HEK293T (cell line): ENCODE measurements around the gene TFDP2.
"Not testable (repeated sequence)": the region's sequence is repeated elsewhere in the genome, so short reads cannot be mapped to it uniquely, and the experiment has no call there.

Source experiments
- CTCF ChIA-PET: fragments of 350-600 bp; formaldehyde crosslinking; extraction: SDS; loops from one replicate; lab custom pipeline; 2021; ENCODE audit warnings: antibody characterized with exemption, inconsistent platforms; lab: Yijun Ruan, JAX
- POLR2A ChIA-PET: fragments of 350-600 bp; formaldehyde crosslinking; extraction: SDS; loops from one replicate; lab custom pipeline; 2020; ENCODE audit warnings: antibody characterized with exemption, inconsistent platforms; lab: Yijun Ruan, JAX
- DNase-seq: peaks from one replicate; pipeline ENCODE4 v3.0.0; 2012; ENCODE audit warnings: mixed read lengths; ENCODE audit errors: extremely low spot score
- ARNT ChIP-seq: fragments of 450-650 bp; IDR thresholded peaks from 2 replicates; pipeline ENCODE4 v1.6.1; 2017; ENCODE audit warnings: mild to moderate bottlenecking
- BHLHE40 ChIP-seq: fragments of 450-650 bp; IDR thresholded peaks from 2 replicates; pipeline ENCODE4 v1.6.1; 2016; ENCODE audit warnings: mild to moderate bottlenecking, moderate library complexity, borderline replicate concordance
- CTBP1 ChIP-seq: fragments of 450-650 bp; IDR thresholded peaks from 2 replicates; pipeline ENCODE4 v1.6.1; 2016; ENCODE audit warnings: borderline replicate concordance
- ELF4 ChIP-seq: fragments of 450-650 bp; IDR thresholded peaks from 2 replicates; pipeline ENCODE4 v1.6.1; 2017; ENCODE audit warnings: antibody characterized with exemption
- FOXA1 ChIP-seq: fragments of 450-650 bp; IDR thresholded peaks from 2 replicates; pipeline ENCODE4 v1.6.1; 2016; ENCODE audit warnings: mild to moderate bottlenecking
- FOXK2 ChIP-seq: fragments of 450-650 bp; IDR thresholded peaks from 2 replicates; pipeline ENCODE4 v1.6.1; 2016; ENCODE audit warnings: mild to moderate bottlenecking
- FOXM1 ChIP-seq: fragments of 450-650 bp; IDR thresholded peaks from 2 replicates; pipeline ENCODE4 v1.6.1; 2017; ENCODE audit warnings: mild to moderate bottlenecking, borderline replicate concordance
- HDGF ChIP-seq: fragments of 450-650 bp; IDR thresholded peaks from 2 replicates; pipeline ENCODE4 v1.6.1; 2017; ENCODE audit warnings: antibody characterized with exemption, borderline replicate concordance
- L3MBTL2 ChIP-seq: fragments of 450-650 bp; conservative IDR thresholded peaks from 2 replicates; pipeline ENCODE4 v1.6.1; 2016; ENCODE audit warnings: mild to moderate bottlenecking
- LEF1 ChIP-seq: fragments of 450-650 bp; IDR thresholded peaks from 2 replicates; pipeline ENCODE4 v1.6.1; 2017; ENCODE audit warnings: mild to moderate bottlenecking, borderline replicate concordance
- NFRKB ChIP-seq: fragments of 450-650 bp; IDR thresholded peaks from 2 replicates; pipeline ENCODE4 v1.6.1; 2016; ENCODE audit warnings: mild to moderate bottlenecking, moderate library complexity
- SP1 ChIP-seq: fragments of 450-650 bp; IDR thresholded peaks from 2 replicates; pipeline ENCODE4 v1.6.1; 2017
- SUZ12 ChIP-seq: fragments of 450-650 bp; IDR thresholded peaks from 2 replicates; pipeline ENCODE4 v1.6.1; 2016; ENCODE audit warnings: mild to moderate bottlenecking
- TARDBP ChIP-seq: fragments of 450-650 bp; IDR thresholded peaks from 2 replicates; pipeline ENCODE4 v1.6.1; 2016
- ZNF384 ChIP-seq: fragments of 450-650 bp; IDR thresholded peaks from 2 replicates; pipeline ENCODE4 v1.6.1; 2016
- TF ChIP-seq, protein P1 (sequence below): fragments of 450-650 bp; IDR thresholded peaks from 2 replicates; pipeline ENCODE4 v1.6.1; 2016

The TFDP2 gene

DNA sequence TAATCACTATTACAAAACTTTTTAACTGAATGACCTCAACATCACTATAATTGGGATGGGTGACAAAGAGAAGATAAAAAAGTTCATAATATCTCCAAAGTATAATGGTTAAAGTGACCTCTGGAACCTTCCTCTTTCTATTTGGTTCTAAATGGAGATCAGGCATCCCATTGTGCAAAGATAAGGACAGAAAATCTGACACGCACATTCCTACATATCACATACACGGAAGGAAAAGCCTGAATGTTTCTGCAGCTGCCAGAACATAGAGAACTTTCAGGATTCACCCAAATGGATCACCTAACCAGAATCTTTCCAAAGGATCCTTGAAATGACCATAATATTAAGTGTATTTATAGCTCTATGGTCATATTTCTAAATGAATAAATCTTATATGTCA lies 128.2 kb downstream of the TFDP2 start:
- ChIA-PET POLR2A (no interaction called here), CTCF (no interaction called here)
- DNase-seq = no peak
- TF ChIP-seq LEF1 = no peak
- no peak for TF ChIP-seq ZNF384
- TF ChIP-seq ELF4 = no peak
- TF ChIP-seq FOXK2 = no peak
- TF ChIP-seq, protein P1, sequence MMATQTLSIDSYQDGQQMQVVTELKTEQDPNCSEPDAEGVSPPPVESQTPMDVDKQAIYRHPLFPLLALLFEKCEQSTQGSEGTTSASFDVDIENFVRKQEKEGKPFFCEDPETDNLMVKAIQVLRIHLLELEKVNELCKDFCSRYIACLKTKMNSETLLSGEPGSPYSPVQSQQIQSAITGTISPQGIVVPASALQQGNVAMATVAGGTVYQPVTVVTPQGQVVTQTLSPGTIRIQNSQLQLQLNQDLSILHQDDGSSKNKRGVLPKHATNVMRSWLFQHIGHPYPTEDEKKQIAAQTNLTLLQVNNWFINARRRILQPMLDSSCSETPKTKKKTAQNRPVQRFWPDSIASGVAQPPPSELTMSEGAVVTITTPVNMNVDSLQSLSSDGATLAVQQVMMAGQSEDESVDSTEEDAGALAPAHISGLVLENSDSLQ = no peak
- no peak for TF ChIP-seq FOXA1
- TF ChIP-seq BHLHE40 = no peak
- TF ChIP-seq NFRKB = no peak
- TF ChIP-seq CTBP1 = no peak
- no peak for TF ChIP-seq ARNT
- no peak for TF ChIP-seq L3MBTL2

DNA sequence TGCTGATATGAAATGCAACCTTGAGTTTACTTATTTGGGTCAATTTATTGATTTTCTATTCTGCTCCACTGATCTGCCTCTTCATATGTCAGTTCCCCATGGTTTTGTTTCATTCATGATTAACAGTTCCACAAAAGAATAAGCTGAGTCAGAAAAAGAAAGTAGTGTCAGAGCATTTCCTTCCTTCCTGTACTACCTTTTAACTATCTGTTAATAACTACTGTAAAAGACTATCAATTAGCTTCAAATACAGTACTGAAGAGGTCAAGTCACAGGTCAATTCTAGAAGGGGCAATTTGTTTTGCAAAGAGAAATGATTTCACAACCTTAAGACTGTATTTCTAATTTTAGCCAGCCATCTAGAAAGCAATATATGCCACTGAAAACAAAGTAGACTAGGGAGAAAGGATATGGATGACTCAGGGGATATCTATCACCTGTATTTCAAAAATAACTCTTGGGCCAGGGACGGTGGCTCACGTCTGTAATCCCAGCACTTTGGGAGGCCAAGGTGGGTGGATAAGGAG lies 129.5 kb downstream of the TFDP2 start:
- ChIA-PET POLR2A (interaction anchor here (0.6 kb wide), 1 partner anchor 55 kb away, joined by 3 read pairs; no protein-coding TSS in a partner anchor), CTCF (no interaction called here)
- DNase-seq = no peak
- TF ChIP-seq CTBP1 = no peak

DNA sequence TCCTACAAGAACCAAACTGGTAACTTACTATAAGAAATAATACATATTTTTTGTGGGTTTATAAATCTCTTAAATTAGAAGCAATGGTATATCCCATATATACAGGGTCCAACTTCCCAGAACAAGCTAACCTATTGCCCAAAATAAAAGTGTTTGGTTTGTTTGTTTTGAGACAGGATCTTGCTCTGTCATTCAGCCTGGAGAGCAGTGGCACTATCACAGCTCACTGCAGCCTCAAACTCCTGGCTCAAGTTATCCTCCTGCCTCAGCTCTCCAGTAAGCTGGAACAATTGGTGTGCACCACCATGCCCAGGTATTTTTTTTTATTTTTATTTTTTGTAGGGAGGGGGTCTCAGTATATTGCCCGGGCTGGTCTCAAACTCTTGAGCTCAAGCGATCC lies 135.4 kb downstream of the TFDP2 start:
- ChIA-PET POLR2A (no interaction called here), CTCF (no interaction called here)
- DNase-seq = no peak
- TF ChIP-seq ZNF384 = no peak
- TF ChIP-seq TARDBP = no peak
- TF ChIP-seq BHLHE40 = no peak
- TF ChIP-seq SP1 = no peak
- TF ChIP-seq L3MBTL2 = no peak
- no peak for TF ChIP-seq FOXM1
- TF ChIP-seq ARNT = no peak
- no peak for TF ChIP-seq SUZ12
- no peak for TF ChIP-seq ELF4

DNA sequence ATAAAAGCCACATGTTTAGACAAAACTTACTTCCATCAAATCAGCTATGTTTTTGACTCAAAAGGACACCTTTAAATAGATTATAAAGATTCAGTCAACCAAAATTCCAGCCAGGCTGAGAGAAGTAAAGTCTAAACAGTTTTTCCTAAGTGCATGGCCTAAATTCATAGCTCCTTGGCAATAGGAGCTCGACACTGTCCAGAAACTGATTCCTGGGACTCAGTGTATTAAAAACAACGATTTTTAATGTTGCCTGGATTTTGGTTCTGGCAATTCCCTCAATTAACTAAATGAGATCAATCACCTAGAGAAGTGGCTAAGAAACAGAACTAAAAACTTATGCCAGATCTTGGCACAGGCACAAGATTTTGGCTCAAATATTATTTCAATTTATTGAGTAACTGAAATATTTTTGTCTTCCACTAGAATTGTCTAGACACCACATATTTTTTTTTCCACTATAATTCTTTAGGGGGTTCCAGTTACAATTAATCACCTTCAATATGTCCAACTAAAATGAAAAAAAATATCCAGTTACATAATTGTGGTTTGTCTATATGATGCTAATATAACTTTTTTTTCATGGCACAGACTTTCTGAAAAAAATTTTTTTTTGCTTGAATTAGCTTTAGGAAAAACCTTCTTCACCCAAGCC lies 135.9 kb downstream of the TFDP2 start:
- no peak for DNase-seq
- ChIA-PET POLR2A (no interaction called here), CTCF (no interaction called here)
- TF ChIP-seq ZNF384 = no peak
- no peak for TF ChIP-seq NFRKB
- TF ChIP-seq FOXA1 = no peak
- TF ChIP-seq TARDBP = no peak
- no peak for TF ChIP-seq LEF1
- TF ChIP-seq FOXK2 = no peak
- TF ChIP-seq ELF4 = no peak
- TF ChIP-seq BHLHE40 = no peak
- no peak for TF ChIP-seq CTBP1
- TF ChIP-seq SUZ12 = no peak
- no peak for TF ChIP-seq L3MBTL2
- TF ChIP-seq, protein P1 = no peak

DNA sequence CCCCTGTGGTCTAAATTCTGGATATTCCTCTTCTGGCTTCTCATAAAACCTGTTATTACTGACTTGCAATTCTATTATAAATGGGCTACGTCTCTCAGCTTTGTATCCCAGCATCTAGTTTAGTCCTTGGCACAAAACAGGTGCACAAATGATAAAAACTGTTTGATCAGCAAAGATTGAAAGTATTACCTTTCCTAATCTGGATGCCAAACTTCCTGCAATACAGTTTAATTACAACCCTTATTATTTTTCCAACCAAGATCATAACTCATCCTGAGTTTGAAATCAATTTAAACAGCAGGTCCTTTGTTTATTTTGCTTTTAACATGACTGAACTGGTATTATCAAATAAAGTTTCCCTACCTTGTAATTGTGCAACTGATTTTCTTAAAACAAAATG lies 140.3 kb downstream of the TFDP2 start:
- no peak for DNase-seq
- CTCF ChIA-PET = no interaction called here
- TF ChIP-seq SUZ12 (no peak), SP1 (no peak), NFRKB (no peak)
- POLR2A ChIA-PET = no interaction called here

DNA sequence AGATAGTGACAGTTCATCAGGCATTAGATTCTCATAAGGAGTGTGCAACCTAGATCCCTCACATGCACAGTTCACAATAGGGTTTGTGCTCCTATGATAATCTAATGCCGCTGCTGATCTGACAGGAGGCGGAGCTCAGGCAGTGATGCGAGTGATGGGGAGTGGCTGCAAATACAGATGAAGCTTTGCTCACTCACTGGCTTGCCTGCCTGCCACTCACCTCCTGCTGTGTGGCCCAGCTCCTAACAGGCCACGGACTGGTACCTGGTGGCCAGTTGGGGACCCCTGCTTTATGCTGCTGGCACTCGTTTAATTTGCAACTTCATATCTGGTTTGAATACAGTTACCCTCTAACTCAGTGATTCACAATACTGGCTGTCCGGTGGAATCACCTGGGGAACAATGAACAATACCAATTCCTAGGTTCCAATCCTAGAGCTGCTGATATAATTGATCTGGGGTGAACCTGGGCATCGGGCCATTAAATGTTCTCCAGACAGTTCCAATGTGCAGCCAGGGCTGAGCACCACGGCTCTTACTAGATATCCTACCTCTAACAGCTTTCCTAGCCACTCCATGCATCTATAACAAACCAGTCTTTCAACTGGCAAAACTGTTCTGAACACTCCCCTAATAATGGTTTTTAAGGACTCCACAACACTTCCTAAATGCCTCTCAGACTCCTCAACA lies 141.5 kb downstream of the TFDP2 start:
- DNase-seq = no peak
- ChIA-PET POLR2A (no interaction called here), CTCF (no interaction called here)
- no peak for TF ChIP-seq HDGF
- TF ChIP-seq, protein P1 = peak; percentile 70

DNA sequence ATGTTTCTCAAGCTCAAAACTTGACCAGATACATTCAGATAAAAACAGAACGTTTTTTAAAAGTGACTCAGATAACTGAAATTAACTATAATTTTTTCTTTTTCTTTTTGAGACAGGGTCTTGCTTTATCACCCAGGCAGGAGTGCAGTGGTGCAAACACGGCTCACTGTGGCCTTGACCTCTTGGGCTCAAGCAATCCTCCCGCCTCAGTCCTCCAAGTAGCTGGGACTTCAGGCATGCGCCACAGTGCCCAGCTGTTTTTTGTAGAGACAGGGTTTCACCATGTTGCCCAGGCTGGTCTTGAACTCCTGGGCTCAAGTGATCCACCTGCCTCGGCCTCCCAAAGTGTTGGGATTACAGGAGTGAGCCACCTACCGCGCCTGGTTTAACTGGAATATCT lies 144.4 kb downstream of the TFDP2 start:
- CTCF ChIA-PET, DNase-seq: not testable (repeated sequence)

DNA sequence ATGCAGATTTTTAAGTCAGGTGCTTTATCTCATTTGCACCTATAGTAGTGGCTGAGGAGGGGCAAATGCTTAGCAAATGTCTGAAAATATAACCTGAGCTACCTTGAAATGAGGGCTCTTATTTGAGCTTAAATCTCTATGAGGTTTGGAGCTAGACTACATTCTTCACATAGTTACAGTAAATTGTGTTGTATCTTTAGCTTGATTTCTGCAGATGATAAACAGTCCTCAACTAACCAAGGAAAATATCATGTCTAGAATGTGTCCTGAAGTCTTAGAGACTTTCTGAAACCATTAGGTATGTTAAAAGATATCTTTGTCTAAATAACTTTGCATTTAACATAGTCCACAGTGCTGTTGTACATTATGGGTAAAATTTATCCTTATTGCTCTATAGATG lies 145.3 kb downstream of the TFDP2 start:
- no peak for TF ChIP-seq ZNF384
- TF ChIP-seq FOXA1 = no peak
- no peak for TF ChIP-seq ARNT
- no peak for TF ChIP-seq L3MBTL2
- no peak for TF ChIP-seq BHLHE40
- TF ChIP-seq ELF4 = no peak
- TF ChIP-seq SP1 = no peak
- ChIA-PET POLR2A (no interaction called here), CTCF (no interaction called here)
- DNase-seq = no peak

More for the DNA sequence above, 144.4 kb downstream of the TFDP2 start:
- POLR2A ChIA-PET = not testable (repeated sequence)
